GM12873 (cell line): ENCODE results near the gene USF2.

Experiments
- TF ChIP-seq, protein P1 (sequence below): IDR thresholded peaks from 2 replicates; pipeline ENCODE4 v1.5.1; 2012; ENCODE audit warnings: low read depth, mild to moderate bottlenecking, moderate library complexity, low read length, control low read depth; ENCODE audit not compliant: insufficient read depth; ENCODE audit errors: missing control alignments

USF2 gene

DNA sequence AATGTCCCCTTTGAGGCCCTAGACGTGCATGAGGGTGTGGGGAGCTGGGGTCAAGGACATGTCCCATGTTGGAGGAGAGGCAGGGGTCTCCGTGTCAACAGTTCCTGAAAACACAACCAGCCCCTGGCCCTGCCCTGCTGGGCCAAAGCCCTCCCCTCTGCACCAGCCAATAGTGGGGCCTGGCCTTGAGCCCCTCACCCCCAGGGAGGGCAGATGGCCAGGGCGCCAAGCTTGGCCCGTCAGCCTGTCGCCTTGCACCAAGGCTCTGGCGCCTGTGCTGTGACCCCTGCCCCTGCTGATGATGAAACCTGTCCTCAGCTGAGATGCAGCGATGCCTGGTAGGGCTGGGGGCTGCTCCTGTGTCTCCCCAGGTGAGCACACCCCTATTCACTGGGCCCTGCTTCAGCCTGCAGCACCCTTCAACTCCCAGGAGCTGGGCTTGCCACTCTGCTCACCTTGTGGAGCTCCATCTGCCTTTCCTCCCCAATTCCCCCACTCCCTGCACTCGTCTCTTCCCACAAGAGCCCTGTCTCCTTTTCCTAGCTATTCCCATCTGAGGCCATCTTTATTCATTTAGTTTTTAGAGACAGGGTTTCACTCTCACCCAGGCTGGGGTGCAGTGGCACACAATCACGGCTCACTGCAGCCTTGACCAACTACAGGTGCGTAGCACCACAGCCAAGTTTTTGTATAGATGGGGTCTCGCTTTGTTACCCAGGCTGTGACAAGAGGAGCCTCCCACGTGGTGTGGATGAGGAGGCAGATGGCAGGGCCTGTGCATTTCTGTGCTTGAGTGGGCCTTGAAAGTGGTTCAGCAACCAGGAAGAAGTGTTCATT, 11.4 kb downstream of the USF2 start:
- TF ChIP-seq, protein P1, sequence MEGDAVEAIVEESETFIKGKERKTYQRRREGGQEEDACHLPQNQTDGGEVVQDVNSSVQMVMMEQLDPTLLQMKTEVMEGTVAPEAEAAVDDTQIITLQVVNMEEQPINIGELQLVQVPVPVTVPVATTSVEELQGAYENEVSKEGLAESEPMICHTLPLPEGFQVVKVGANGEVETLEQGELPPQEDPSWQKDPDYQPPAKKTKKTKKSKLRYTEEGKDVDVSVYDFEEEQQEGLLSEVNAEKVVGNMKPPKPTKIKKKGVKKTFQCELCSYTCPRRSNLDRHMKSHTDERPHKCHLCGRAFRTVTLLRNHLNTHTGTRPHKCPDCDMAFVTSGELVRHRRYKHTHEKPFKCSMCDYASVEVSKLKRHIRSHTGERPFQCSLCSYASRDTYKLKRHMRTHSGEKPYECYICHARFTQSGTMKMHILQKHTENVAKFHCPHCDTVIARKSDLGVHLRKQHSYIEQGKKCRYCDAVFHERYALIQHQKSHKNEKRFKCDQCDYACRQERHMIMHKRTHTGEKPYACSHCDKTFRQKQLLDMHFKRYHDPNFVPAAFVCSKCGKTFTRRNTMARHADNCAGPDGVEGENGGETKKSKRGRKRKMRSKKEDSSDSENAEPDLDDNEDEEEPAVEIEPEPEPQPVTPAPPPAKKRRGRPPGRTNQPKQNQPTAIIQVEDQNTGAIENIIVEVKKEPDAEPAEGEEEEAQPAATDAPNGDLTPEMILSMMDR: no peak

DNA sequence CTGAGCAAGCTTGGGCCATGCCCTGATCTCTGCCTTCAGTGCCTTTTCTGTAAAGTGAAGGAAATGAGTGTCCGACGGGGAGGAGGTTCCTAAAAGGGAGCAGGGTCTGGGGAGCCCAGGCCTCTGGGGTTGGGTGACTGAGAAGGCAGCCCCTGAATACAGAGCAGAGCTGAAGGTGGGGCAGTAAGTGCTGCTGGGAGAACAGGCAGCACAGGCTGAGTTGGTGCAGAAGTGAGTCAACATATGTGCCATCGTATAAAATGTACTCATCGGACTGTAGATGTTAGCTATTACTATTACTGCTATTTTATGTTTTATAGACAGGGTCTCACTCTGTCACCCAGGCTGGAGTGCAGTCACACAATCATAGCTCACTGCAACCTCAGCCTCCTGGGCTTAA, 12.5 kb downstream of the USF2 start:
- TF ChIP-seq, protein P1: no peak

DNA sequence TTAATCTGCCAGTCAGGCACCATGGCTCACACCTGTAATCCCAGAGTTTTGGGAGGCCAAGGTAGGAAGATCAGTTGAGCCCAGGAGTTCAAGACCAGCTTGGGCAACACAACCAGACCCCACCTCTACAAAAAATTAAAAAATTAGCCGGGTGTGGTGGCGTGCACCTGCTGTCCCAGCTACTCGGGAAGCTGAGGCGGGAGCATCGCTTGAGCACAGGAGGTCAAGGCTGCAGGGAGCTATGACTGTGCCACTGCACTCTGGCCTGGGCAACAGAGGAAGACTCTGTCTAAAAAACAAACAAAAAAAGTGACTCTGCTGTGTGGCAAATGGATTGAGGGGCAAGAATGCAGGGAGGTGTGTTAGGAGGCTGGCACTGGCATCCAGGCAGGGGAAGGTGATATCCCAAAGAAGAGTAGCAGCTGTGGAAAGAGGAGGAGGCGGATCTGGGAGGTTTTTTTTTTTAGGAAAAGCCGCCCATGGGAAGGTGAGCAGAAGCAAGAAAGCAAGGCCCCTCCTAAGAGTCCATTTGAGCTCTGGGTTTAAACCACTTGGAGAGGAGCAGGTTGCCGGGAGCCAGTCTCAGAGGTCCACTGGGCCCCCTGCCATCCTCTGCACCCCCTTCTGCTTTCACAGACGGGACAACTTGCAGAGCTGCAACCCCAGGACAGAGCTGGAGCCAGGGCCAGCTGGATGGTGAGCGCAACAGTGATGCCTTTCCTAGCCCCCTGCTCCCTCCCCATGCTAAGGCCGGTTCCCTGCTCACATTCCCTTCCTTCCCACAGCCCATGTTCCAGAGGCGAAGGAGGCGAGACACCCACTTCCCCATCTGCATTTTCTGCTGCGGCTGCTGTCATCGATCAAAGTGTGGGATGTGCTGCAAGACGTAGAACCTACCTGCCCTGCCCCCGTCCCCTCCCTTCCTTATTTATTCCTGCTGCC, 15.7 kb downstream of the USF2 start:
- TF ChIP-seq, protein P1: no peak

DNA sequence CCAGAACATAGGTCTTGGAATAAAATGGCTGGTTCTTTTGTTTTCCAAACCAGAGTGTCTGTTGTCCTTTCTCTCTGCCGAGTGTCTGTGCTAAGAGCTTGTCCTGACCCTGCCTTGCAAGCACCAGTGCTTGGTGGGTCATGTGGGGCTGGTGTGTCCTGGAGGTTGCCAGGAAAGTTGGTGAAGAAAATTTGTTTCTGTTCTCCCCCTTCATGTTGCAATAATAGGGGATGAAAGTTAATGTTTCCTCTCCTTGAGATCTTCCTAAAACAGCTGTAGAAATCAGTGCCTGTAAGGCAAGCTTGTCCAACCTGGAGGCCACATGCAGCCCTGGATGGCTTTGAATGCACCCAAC, 16.3 kb downstream of the USF2 start:
- TF ChIP-seq, protein P1: no peak

DNA sequence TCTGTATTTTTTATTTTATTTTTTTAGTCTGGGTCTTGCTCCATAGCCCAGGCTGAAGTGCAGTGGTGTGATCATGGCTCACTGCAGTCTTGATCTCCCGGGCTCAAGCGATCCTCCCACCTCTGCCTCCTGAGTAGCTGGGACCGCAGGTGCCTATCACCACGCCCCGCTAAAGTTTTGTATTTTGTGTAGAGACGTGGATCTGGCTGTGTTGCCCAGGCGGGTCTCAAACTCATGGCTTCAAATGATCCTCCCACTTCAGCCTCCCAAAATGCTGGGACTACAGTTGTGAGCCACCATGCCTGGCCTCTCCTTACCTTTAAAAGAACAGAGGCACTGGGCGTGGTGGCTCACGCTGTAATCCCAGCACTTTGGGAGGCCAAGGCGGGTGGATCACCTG, 19.0 kb downstream of the USF2 start:
- TF ChIP-seq, protein P1: no peak

DNA sequence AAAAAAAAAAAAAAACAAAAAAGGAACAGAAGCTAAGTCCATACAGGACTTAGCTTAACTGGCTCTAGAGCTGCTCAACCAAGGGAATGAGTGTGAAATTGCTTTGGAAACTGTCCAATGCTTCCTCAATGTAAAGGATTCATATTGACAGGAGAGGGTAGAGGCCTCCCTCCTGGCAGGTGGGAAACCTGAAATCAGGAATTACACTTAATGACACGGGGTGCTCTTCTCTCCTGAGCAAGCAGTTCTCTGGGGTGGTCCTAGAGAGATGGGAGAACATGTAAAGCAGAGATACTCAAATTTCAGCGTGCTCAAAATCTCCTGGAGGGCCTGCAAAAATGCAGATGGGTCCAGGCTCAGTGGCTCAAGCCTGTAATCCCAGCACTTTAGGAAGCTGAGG, 19.6 kb downstream of the USF2 start:
- TF ChIP-seq, protein P1: no peak

DNA sequence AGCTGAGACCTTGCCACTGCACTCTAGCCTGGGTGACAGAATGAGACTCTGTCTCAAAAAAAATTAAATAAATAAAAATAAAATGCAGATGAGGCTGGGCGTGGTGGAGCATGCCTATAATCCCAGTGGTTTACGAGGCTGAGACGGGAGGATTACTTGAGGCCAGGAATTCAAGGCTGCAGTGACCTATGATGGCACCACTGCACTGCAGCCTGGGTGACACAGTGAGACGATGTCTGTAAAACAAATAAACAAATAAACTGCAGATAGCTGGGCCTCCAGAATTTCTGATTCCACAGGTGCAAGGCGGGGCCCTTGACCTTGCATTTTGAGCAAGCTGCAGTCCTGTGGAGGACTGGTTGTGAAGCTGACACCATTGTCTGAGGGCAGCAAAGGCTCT, 20.1 kb downstream of the USF2 start:
- TF ChIP-seq, protein P1: no peak
